Measurements from ENCODE around the gene PEMT. TPM values are rescaled to one million over a fixed set of nuclear protein-coding genes. Genes with fewer than 3 reads are reported as not detected.
"Not testable (repeated sequence)": the region's sequence is repeated elsewhere in the genome, so short reads cannot be mapped to it uniquely, and the experiment has no call there.

The PEMT gene
- total RNA-seq, 2 experiments from 2014 or later = 11.4 to 12.0 TPM

- intact Hi-C loops (cut with DNase I, micrococcal nuclease) = no loop called here
- POLR2A ChIA-PET = no interaction called here
- Histone ChIP-seq H3K9me3 (ENCODE audit: control insufficient read depth in 1 of 2, insufficient read depth in 1 of 2, low read length in 2 of 2) (no peaks in the 10 kb centered on the region), H3K4me1 (ENCODE audit: insufficient read depth, low read length) (peaks cover under 1% of the 10 kb centered on the region), H3K27me3 (ENCODE audit: control insufficient read depth in 1 of 2, insufficient read depth in 2 of 2, low read length in 2 of 2) (no peaks in the 10 kb centered on the region), H3K4me3 (ENCODE audit: low read length) (no peak overlapping the region), H3K27ac (ENCODE audit: low read depth in 1 of 2, low read length in 2 of 2) (no peak overlapping the region), H3K36me3 (ENCODE audit: insufficient read depth, low read length) (no peaks in the 10 kb centered on the region)
- no peak for DNase-seq
- no peaks in the 10 kb centered on the region for H3K36me3 Mint-ChIP-seq (ENCODE audit: low read depth)
- no peaks in the 10 kb centered on the region for H3K9me3 Mint-ChIP-seq
- no peak for ATAC-seq (ENCODE audit: poor library complexity)
- no peaks in the 10 kb centered on the region for H3K4me1 Mint-ChIP-seq (ENCODE audit: low read depth)
- CTCF ChIA-PET = no interaction called here
- TF ChIP-seq, protein P1, sequence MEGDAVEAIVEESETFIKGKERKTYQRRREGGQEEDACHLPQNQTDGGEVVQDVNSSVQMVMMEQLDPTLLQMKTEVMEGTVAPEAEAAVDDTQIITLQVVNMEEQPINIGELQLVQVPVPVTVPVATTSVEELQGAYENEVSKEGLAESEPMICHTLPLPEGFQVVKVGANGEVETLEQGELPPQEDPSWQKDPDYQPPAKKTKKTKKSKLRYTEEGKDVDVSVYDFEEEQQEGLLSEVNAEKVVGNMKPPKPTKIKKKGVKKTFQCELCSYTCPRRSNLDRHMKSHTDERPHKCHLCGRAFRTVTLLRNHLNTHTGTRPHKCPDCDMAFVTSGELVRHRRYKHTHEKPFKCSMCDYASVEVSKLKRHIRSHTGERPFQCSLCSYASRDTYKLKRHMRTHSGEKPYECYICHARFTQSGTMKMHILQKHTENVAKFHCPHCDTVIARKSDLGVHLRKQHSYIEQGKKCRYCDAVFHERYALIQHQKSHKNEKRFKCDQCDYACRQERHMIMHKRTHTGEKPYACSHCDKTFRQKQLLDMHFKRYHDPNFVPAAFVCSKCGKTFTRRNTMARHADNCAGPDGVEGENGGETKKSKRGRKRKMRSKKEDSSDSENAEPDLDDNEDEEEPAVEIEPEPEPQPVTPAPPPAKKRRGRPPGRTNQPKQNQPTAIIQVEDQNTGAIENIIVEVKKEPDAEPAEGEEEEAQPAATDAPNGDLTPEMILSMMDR (IDR thresholded peaks at IDR 0.05) = no peak
- no peaks in the 10 kb centered on the region for H3K27me3 Mint-ChIP-seq
- H3K4me3 Mint-ChIP-seq = no peak overlapping the region
- no peak overlapping the region for H3K27ac Mint-ChIP-seq
Measured at GRCh38 chr17:17636272-17636885, 44.9 kb upstream of the PEMT start.

- H3K4me1 Mint-ChIP-seq (ENCODE audit: low read depth); POLR2A ChIA-PET; H3K27ac Mint-ChIP-seq; H3K9me3 Mint-ChIP-seq; CTCF ChIA-PET; H3K36me3 Mint-ChIP-seq (ENCODE audit: low read depth); H3K9me3 ChIP-seq (ENCODE audit: control insufficient read depth in 1 of 2, insufficient read depth in 1 of 2, low read length in 2 of 2); H3K27me3 Mint-ChIP-seq; H3K4me3 Mint-ChIP-seq; H3K36me3 ChIP-seq (ENCODE audit: insufficient read depth, low read length); H3K27me3 ChIP-seq (ENCODE audit: control insufficient read depth in 1 of 2, insufficient read depth in 2 of 2, low read length in 2 of 2); intact Hi-C loops (cut with DNase I, micrococcal nuclease); H3K4me3 ChIP-seq (ENCODE audit: low read length); H3K27ac ChIP-seq (ENCODE audit: low read depth in 1 of 2, low read length in 2 of 2); H3K4me1 ChIP-seq (ENCODE audit: insufficient read depth, low read length); ATAC-seq (ENCODE audit: poor library complexity): not testable (repeated sequence)
- DNase-seq = peak in 1 of 14 experiments; percentile 14
Measured at GRCh38 chr17:17635537-17636271, 44.2 kb upstream of the PEMT start.

- no peaks in the 10 kb centered on the region for H3K4me1 Mint-ChIP-seq (ENCODE audit: low read depth)
- H3K27ac Mint-ChIP-seq = no peak overlapping the region
- H3K9me3 ChIP-seq (ENCODE audit: control insufficient read depth in 1 of 2, insufficient read depth in 1 of 2, low read length in 2 of 2) = no peaks in the 10 kb centered on the region
- H3K27me3 ChIP-seq (ENCODE audit: control insufficient read depth in 1 of 2, insufficient read depth in 2 of 2, low read length in 2 of 2) = no peaks in the 10 kb centered on the region
- H3K4me3 ChIP-seq (ENCODE audit: low read length) = no peak overlapping the region
- intact Hi-C loops (cut with DNase I, micrococcal nuclease) = no loop called here
- no peak overlapping the region for H3K4me3 Mint-ChIP-seq
- no peaks in the 10 kb centered on the region for H3K27me3 Mint-ChIP-seq
- TF ChIP-seq, protein P1 (IDR thresholded peaks at IDR 0.05) = no peak
- H3K36me3 Mint-ChIP-seq (ENCODE audit: low read depth) = no peaks in the 10 kb centered on the region
- ChIA-PET POLR2A (no interaction called here), CTCF (no interaction called here)
- no peaks in the 10 kb centered on the region for H3K9me3 Mint-ChIP-seq
- ATAC-seq (ENCODE audit: poor library complexity) (no peak), DNase-seq (no peak)
- H3K27ac ChIP-seq (ENCODE audit: low read depth in 1 of 2, low read length in 2 of 2) = no peak overlapping the region
- H3K4me1 ChIP-seq (ENCODE audit: insufficient read depth, low read length) = no peaks in the 10 kb centered on the region
- H3K36me3 ChIP-seq (ENCODE audit: insufficient read depth, low read length) = no peaks in the 10 kb centered on the region
Measured at GRCh38 chr17:17635126-17635525, 43.6 kb upstream of the PEMT start.

DNA sequence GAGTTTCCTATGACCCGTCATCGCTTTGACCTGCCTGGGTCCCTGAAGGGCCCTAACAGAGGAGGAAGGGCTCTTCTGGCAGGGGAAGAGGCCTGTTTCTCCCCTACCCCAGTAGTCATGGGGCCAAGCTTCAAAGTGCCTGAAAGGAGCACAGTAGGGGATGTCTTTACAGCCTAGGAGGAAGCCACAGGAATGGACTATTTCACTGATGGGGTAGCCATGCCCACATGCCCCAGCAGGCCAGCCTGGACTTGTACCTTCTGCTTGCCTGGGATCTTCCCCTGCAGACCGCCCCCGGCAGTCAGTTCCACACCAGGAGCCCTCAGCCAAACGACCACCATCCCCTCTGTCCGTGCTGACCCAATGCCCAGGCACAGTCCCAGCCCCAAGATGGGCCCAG, 41.8 kb upstream of the PEMT start:
- peaks cover 9% of the 10 kb centered on the region for H3K4me1 ChIP-seq (ENCODE audit: insufficient read depth, low read length)
- H3K4me3 ChIP-seq (ENCODE audit: low read length) = no peak overlapping the region
- H3K27me3 Mint-ChIP-seq = no peaks in the 10 kb centered on the region
- DNase-seq (no peak), ATAC-seq (ENCODE audit: poor library complexity) (no peak)
- no peaks in the 10 kb centered on the region for H3K9me3 ChIP-seq (ENCODE audit: control insufficient read depth in 1 of 2, insufficient read depth in 1 of 2, low read length in 2 of 2)
- no peaks in the 10 kb centered on the region for H3K27me3 ChIP-seq (ENCODE audit: control insufficient read depth in 1 of 2, insufficient read depth in 2 of 2, low read length in 2 of 2)
- H3K9me3 Mint-ChIP-seq = no peaks in the 10 kb centered on the region
- no peaks in the 10 kb centered on the region for H3K36me3 ChIP-seq (ENCODE audit: insufficient read depth, low read length)
- ChIA-PET POLR2A (no interaction called here), CTCF (no interaction called here)
- no peak overlapping the region for H3K4me3 Mint-ChIP-seq
- TF ChIP-seq, protein P1 (IDR thresholded peaks at IDR 0.05) = no peak
- peaks cover 9% of the 10 kb centered on the region for H3K4me1 Mint-ChIP-seq (ENCODE audit: low read depth)
- intact Hi-C loops (cut with DNase I, micrococcal nuclease) = no loop called here
- H3K27ac ChIP-seq (ENCODE audit: low read depth in 1 of 2, low read length in 2 of 2) = no peak overlapping the region
- no peak overlapping the region for H3K27ac Mint-ChIP-seq
- no peaks in the 10 kb centered on the region for H3K36me3 Mint-ChIP-seq (ENCODE audit: low read depth)

- DNase-seq; H3K4me3 ChIP-seq (ENCODE audit: low read length); H3K27ac ChIP-seq (ENCODE audit: low read depth in 1 of 2, low read length in 2 of 2); ATAC-seq (ENCODE audit: poor library complexity); H3K36me3 Mint-ChIP-seq (ENCODE audit: low read depth); H3K4me1 Mint-ChIP-seq (ENCODE audit: low read depth); H3K27me3 Mint-ChIP-seq; intact Hi-C loops (cut with DNase I, micrococcal nuclease); H3K4me1 ChIP-seq (ENCODE audit: insufficient read depth, low read length); H3K27me3 ChIP-seq (ENCODE audit: control insufficient read depth in 1 of 2, insufficient read depth in 2 of 2, low read length in 2 of 2); H3K9me3 Mint-ChIP-seq; H3K9me3 ChIP-seq (ENCODE audit: control insufficient read depth in 1 of 2, insufficient read depth in 1 of 2, low read length in 2 of 2); POLR2A ChIA-PET; H3K27ac Mint-ChIP-seq; H3K36me3 ChIP-seq (ENCODE audit: insufficient read depth, low read length); H3K4me3 Mint-ChIP-seq: not testable (repeated sequence)
- CTCF ChIA-PET = interaction anchor here (0.9 kb wide), 1 partner anchor 9 kb away, joined by 3 read pairs; no protein-coding TSS in a partner anchor
Measured at GRCh38 chr17:17632690-17633089, 41.2 kb upstream of the PEMT start.

Data from CD4-positive, alpha-beta T cell (primary cell).